GM18870 (cell line): ENCODE measurements around the gene ATP8A1.
"Not testable (repeated sequence)": the region's sequence is repeated elsewhere in the genome, so short reads cannot be mapped to it uniquely, and the experiment has no call there.

Source experiments
- ATAC-seq: cut with Tn5 transposase; IDR thresholded peaks from one replicate; pipeline ENCODE4 v1.9.1; 2021; ENCODE audit warnings: moderate library complexity; ENCODE audit not compliant: unreplicated experiment

Gene ATP8A1

GRCh38 chr4:42652529-42653231 is 4.2 kb downstream of the ATP8A1 start:
- not testable (repeated sequence) for ATAC-seq

GRCh38 chr4:42649870-42650269 is 7.0 kb downstream of the ATP8A1 start:
- ATAC-seq: no peak

GRCh38 chr4:42646999-42647541 is 9.8 kb downstream of the ATP8A1 start:
- ATAC-seq: no peak

- ATAC-seq: no peak
These were observed 10.7 kb downstream of the ATP8A1 start for GRCh38 chr4:42646013-42646784.

GRCh38 chr4:42644897-42645296 is 12.0 kb downstream of the ATP8A1 start:
- ATAC-seq: no peak

GRCh38 chr4:42643685-42644084 is 13.2 kb downstream of the ATP8A1 start:
- ATAC-seq: peak; percentile 71

GRCh38 chr4:42642845-42643615 is 13.9 kb downstream of the ATP8A1 start:
- no peak for ATAC-seq

- ATAC-seq: no peak
These were observed 14.7 kb downstream of the ATP8A1 start for GRCh38 chr4:42642101-42642797.

GRCh38 chr4:42641656-42642055 is 15.2 kb downstream of the ATP8A1 start:
- no peak for ATAC-seq

- ATAC-seq: no peak
These were observed 15.7 kb downstream of the ATP8A1 start for GRCh38 chr4:42641161-42641560.

GRCh38 chr4:42640613-42641012 is 16.3 kb downstream of the ATP8A1 start:
- ATAC-seq: no peak

GRCh38 chr4:42638993-42639392 is 17.9 kb downstream of the ATP8A1 start:
- peak; percentile 73 for ATAC-seq

GRCh38 chr4:42638321-42638720 is 18.6 kb downstream of the ATP8A1 start:
- no peak for ATAC-seq

GRCh38 chr4:42637867-42638266 is 19.0 kb downstream of the ATP8A1 start:
- ATAC-seq: peak; percentile 21

- no peak for ATAC-seq
These were observed 19.8 kb downstream of the ATP8A1 start for GRCh38 chr4:42637104-42637503.

- ATAC-seq: no peak
These were observed 20.3 kb downstream of the ATP8A1 start for GRCh38 chr4:42636645-42636949.

- ATAC-seq: peak; percentile 76
These were observed 23.1 kb downstream of the ATP8A1 start for GRCh38 chr4:42633605-42634388.

GRCh38 chr4:42632653-42633382 is 24.1 kb downstream of the ATP8A1 start:
- no peak for ATAC-seq

- ATAC-seq: no peak
These were observed 26.0 kb downstream of the ATP8A1 start for GRCh38 chr4:42630908-42631307.
